Measurements from ENCODE around the gene POU3F2.

The POU3F2 gene

DNA sequence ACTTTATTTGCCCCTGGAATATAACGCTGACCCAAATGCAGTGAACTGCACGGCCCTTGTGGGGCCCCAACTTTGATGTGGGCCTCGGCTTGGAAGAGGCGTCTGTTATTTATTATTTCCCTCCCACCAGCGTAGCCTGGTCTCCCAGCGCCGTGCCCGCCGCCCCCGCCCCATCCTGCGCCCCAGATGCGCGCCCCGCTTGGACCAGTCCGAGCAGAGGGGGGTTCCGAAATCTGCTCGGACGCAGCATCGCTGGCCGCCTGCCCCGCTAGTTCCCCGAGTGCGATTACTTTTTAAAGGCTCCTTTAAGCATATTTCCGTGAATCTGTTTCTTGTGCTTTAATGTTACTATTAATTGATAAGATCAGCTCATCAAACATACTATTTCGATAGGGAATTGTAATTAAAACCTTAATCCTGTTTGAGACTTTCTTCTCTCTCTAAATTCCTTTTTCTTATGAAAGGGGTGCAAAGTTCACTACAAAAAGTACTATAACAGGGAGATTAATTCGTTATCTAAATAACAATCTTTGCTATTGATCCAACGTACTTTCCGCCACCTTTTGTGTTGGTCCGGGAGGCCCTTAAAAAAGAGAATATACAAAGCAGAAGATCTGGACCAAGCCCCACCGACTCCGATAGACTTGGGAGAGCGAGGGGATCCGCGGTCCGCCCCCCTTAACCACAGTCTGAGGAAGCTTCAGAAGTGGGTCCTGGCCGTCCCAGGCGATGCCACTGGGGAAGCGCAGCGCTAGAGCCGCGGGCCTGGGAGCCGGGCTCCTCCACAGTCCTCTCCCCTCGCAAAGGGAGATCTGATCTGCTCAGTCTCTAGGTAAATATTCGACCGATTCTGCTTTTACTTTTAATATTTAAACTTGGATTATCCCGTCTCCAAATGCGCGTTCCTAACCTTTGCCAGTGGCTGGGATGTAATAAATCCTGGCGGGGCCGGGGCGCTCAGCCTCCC, 10.2 kb downstream of the POU3F2 start:
- no peak for DNase-seq

DNA sequence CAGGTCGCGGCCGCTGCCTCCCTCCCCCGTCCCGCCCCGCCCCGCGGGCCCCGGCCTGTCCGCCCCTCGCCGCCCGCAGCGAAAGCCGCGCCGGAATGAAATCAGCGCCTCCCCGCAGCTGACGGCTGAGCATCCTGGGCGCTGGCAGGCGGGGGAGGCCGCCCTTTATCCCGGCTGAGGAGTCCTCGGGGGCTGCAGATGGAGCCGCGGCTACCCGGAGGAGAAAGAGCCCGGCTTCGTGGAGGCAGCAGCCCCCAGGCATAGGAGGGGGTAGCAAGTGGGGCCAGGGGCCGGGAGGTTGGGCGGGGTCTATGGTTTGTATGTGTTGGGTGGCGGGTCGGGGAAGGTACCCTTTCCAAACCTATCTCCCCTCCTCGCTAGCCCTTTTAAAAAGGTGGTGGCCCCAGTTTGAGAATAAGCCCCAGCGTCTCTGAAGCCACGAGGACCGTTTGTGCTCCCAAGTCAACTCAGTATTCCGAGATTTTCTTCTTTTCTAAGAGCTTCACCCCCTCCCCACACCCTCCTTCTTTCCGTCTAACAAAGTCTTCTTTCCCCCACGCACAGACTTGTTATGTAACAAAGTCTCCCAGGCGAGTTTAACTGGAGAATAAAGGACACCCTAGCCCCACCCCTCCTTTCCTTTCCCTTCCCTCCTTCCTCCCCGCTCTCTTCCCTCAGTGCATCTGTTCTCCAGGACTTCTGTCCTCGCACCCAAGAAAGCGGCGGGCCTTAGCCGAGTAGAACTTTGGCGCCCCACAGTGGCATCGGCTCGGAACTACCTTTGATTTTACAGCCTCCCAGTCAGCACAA, 11.0 kb downstream of the POU3F2 start:
- DNase-seq: peak; percentile 6

DNA sequence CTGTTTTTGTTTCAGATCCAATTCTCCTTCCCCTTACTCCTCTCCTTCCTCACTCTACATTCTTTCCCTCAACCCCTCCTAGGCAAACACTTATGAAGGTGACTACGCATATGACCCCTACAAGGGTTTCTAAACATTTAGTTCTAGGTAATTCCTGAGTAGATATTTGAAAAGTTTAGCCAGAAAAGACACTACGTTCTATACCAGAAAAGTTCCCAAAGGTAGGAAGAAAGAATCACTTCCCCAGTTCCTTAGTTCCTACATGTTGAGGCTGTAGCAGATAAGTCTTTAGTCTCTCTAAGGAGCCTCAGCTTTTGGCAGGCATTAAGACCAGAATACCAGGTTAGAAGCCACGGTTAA, 11.6 kb downstream of the POU3F2 start:
- no peak for DNase-seq

DNA sequence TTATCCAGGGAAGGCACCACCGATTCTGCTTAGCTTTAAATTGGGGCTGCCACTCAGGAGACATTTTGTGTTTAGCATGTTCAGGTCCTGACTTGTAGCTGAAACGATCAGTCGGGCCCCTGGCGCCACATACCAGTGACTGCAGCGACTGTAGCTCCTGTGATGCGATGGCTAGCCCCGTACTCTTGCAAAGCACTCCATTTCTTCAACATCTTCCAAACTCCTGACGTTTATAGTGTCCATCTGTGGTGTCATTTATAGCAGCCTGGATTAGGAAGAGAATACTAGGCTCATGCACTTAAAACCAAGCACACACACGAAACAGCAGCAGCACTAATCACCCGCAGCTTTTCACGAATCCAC, 13.0 kb downstream of the POU3F2 start:
- DNase-seq: no peak

DNA sequence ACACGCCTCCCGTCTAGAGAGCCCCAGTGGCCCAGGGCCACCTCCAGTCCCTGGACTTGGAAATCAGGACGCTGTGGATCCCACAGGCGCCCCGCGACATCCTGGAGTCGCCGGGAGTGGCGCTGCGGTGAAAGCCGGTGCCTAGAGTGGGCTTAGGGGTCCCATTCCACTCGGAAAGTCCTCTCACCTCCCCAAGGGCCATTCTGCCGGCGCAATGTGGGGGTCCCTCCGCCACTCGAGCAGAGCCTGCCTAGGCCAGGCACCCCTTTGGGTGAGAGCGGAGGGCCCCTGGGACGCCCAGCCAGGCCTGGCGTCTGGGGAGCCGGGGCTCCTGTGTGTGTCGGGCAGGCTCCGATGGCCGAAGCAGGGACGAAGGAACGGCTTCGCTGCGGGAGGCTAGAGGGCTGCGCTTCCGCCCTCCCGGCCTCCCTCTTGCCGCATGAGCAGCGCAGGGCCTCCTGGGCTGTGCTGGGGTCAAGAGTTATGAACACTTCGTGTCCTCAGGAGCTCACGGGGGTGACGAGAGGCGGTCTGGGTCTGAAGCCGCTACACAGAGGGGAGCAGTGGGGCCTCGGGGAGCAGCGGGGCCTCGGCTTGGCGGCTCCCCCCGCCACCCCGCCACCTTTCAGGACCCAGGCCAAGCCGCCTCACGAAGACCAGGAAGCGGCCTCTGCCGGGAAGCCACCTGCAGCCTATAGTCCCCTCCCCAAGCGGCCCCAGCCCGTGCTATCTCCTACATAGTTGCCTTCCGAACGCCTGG, 13.6 kb downstream of the POU3F2 start:
- no peak for DNase-seq

DNA sequence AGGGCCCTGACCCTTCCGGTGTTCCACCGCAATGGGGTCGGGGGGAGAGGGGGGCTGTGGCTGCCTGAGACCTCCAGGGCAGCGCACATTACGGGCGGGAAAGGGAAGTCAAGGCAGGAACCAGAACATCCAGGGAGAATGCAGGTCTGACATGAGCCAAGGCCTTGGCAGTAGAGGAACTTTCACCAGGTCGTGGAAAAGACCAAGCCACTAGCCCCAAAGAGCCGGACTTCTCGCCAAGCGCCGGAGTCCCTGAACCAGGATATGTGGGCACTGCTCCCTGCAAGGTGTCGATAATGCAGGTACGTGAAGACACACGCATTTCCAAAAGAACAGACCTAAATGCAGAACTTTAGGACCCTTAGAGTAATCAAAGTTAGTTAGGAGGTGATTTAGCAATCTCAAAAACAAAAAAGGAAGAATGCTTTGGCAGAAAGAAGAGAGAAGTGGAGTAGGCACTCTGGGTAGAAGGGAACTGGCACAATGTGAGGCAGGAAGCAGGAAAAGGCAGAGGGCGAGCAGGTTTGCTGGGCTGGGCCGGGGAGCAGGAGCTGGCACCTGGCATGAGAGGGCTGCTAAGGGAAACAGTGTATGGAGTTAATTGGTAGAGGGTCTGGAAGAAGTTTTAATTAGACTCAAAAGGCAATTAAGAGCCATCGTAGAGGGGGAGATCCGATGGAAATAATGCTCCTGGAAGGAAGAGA, 14.3 kb downstream of the POU3F2 start:
- DNase-seq: no peak

DNA sequence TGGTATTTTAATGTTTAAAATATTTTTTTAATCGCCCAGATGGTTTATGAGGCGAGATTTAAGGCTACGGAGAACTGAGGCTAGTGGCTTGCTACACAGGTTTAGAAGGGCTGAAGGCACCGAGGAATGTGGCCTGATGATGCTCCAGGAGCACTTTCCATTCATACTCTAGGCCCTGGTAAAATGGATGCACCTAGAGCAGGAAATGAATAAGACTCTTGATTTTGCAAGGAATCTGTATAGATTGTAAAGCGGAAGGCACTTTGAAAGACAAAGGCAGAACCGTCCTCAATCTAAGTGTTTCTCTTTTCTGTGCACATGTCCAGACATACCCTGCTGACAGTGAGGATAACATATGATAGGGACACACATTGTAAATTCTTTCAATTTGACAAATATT, 30.1 kb downstream of the POU3F2 start:
- DNase-seq: no peak

DNA sequence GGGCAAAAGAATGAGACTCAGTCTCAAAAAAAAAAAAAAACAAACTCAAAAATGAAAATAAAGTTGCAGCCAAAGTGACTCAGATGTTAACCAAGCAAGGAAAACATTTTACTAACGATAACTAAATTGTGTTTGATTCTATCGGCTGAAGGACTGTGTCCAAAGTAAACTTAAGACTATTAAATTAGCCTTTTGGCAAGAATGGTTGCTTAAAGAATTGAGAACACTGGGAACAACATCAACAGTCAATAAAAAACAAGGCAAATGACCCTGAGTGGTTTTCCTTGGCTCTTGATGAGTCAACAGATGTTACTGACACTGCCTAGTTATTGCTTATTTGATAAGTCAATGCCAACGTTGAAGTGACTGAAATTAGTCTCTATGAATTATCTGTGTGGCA, 36.7 kb downstream of the POU3F2 start:
- no peak for DNase-seq

DNA sequence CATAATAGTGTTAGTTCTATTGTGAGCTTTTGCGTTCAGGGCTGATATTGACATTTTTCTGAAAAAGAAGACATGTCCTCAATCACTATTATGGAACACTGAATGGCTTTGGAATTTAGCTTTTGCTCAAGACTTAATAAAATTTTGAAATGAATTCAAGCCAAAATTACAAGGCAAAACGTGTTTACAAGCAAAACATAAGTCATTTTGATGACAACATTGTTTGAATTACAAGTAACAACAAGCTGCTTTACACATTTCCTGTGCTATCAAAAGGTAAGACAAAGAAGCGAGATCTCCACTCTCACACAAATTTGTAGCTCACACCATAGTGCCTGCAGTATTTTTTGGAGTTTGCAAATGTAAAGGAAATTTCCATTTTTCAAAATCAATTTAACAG, 37.4 kb downstream of the POU3F2 start:
- DNase-seq: no peak

DNA sequence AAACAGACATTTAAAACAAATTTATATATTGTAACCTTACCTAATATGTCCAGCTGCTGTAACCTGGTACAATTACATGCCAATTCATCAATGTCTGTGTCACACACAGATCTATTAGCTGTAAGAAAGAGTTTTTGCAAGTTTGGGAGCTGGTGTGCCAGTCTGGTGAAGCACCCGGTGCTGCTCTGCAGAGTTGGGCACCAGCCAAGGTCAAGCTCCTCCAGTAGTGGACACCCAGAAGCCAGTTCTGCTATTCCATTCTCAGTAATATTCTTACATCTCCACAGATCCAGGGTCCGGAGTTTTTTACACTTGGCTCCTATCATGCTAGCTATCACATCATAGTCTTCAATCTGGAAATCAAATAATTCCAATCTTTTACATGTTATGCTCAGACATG, 41.0 kb downstream of the POU3F2 start:
- DNase-seq: no peak

DNA sequence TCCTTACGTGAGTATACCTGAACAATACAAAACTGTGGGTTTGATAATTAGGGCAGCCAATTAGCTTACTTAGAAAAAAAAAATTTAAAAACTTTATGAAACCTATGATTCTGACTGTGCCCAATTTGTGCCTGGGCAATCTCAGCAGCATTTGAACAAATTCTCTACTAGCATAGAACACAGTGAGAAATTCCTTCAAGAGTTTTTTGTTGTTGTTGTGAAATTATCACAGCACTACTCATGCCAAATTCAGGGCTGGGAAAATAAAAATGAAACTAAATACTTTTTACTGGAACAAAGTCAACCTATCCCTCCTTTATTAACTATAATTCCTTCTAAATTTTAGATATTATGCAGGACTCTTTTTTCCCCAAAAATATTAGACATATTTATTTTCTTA, 42.9 kb downstream of the POU3F2 start:
- DNase-seq: no peak

DNA sequence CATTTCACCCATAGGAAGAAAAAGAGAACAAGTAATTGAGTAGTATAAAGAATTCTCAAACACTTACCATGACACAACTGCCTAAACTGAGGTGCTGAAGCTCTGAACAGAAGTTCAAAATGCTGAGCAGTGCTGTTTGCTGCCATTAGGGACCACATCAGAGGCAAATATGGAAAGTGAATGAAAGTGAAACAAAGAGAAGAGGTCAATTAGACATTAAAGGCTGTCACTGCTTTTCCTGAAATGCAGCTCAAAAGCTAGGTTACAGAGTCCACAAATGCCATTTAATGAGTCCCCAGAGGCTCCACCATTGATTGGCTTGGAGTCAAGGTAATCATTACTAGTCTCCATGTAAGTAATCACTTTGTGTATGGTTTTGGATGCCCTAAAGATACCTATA, 46.1 kb downstream of the POU3F2 start:
- no peak for DNase-seq

DNA sequence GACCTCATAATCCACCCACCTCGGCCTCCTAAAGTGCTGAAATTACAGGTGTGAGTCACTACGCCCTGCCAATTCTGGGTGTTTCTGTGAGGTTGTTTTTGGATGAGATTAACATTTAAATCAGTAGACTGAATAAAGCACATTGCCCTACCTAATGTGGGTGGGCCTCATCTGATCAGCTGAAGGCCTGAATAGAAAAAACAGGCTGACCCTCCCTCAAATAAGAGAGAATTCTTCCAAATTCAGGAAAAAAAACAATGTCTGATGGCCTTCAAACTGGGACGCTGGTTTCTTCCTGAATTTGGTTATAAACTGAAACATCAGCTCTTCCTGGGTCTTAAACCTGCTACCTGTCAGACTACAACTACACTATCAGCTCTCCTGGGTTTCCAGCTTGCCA, 51.0 kb downstream of the POU3F2 start:
- DNase-seq: no peak

DNA sequence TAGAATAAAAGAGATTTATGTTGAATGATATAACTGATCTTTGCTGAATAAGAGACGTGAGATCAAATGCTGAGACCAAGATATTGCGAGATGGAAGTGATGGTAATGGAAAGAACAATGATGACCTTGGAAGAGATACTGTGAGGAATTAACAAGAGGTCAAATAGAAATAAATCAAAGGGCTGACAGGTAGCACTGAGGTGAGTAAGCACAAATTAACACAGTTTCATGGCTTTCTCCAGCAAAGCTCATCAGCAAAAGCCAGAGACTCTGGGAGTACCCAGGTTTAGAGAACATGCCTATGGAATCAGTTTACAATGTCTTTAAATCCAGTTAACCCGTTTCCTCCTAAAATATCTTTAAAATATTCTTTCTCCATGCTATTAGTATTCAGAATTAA, 53.3 kb downstream of the POU3F2 start:
- DNase-seq: no peak

All from NK-92 treated with Interleukin-12 subunit alpha and Interleukin-12 subunit beta, amount 100 ng/mL, for 24 hours (cell line).